Rectal smooth muscle tissue (tissue), 1 donor: Measurements from ENCODE around the gene EFR3B.

Experiments
- H3K27ac ChIP-seq: one replicate; pipeline ENCODE4 v1.7.0; 2013; ENCODE audit warnings: low read depth, low read length, inconsistent platforms
- H3K27me3 ChIP-seq: one replicate; pipeline ENCODE4 v1.7.0; 2013; ENCODE audit warnings: low read length; ENCODE audit not compliant: control insufficient read depth, insufficient read depth
- H3K36me3 ChIP-seq: one replicate; pipeline ENCODE4 v1.7.0; 2013; ENCODE audit warnings: low read length; ENCODE audit not compliant: control insufficient read depth, insufficient read depth
- H3K4me1 ChIP-seq: one replicate; pipeline ENCODE4 v1.7.0; 2013; ENCODE audit warnings: low read length; ENCODE audit not compliant: control insufficient read depth, insufficient read depth
- H3K4me3 ChIP-seq: one replicate; pipeline ENCODE4 v1.7.0; 2013; ENCODE audit warnings: low read length
- H3K9ac ChIP-seq: one replicate; pipeline ENCODE4 v1.7.0; 2013; ENCODE audit warnings: low read length

Gene EFR3B

DNA sequence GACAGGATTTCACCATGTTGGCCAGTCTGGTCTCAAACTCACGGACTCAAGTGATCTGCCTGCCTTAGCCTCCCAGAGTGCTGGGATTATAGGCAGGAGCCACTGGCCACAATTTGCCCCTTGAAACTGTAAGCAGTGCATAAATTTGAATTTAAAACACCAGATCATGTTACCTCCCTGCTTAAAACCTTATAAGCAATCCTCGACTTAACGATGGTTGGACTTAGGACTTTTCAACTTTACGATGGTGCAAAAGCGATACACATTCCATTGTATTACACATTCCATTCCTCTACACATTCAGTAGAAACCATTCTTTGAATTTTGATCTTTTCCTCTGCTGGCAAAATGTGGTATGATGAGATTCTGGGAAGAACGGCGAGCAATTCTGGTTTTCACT, 23.2 kb upstream of the EFR3B start:
- Histone ChIP-seq H3K4me1 (no peaks in the 10 kb centered on the region), H3K4me3 (no peak overlapping the region), H3K36me3 (no peaks in the 10 kb centered on the region), H3K27me3 (peaks cover 2% of the 10 kb centered on the region), H3K9ac (no peak overlapping the region), H3K27ac (no peak overlapping the region)

DNA sequence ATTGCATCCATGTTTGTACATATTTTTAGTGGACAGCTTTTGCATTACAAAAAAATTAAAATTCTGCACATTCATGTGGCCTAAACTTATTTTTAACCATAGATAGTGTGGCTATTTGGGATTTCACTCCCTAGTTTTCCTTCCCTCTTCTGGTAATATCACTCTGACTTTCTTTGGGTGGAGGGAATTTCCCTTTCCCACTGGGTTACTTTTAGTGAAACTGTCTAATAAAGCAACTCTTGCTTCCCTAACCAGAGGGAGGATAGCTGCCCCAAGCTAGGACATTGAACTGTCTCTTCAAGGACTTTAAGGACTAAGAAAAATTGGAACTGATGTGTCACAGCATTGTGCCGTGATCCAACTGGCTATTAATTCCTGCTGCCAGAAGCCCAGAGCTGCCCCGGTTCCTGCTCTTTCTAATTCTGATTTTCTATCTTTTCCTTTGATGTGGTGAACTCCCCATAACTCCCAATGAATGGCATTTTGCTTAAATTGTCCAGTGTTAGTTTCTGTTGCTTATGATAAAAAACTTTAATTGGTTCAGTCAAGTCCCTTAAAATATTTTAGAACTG, 20.0 kb upstream of the EFR3B start:
- Histone ChIP-seq H3K4me1 (no peaks in the 10 kb centered on the region), H3K36me3 (no peaks in the 10 kb centered on the region), H3K27me3 (peaks cover 2% of the 10 kb centered on the region), H3K27ac (no peak overlapping the region), H3K9ac (no peak overlapping the region), H3K4me3 (no peak overlapping the region)

DNA sequence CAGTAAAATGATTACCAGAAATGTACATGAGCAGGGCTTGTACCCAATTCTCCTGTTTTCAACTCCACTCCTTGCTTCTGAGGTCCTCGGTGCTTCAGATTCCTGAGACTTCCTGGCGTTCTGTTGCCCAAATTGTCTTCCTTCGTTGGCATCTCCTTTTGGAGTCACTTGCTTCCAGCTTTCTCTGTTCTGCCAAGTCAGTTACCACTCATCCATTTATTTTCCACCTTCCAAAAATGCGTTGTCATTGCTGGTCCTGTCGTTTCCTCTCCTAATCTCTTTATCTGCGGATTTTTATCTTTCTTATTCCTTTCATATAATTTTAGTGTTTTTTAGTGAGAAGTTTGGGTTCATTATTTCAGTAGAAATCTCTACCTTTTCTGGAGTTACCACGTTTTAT, 18.5 kb upstream of the EFR3B start:
- Histone ChIP-seq H3K27ac (no peak overlapping the region), H3K4me1 (no peaks in the 10 kb centered on the region), H3K27me3 (peaks cover 2% of the 10 kb centered on the region), H3K36me3 (no peaks in the 10 kb centered on the region), H3K9ac (no peak overlapping the region), H3K4me3 (no peak overlapping the region)

DNA sequence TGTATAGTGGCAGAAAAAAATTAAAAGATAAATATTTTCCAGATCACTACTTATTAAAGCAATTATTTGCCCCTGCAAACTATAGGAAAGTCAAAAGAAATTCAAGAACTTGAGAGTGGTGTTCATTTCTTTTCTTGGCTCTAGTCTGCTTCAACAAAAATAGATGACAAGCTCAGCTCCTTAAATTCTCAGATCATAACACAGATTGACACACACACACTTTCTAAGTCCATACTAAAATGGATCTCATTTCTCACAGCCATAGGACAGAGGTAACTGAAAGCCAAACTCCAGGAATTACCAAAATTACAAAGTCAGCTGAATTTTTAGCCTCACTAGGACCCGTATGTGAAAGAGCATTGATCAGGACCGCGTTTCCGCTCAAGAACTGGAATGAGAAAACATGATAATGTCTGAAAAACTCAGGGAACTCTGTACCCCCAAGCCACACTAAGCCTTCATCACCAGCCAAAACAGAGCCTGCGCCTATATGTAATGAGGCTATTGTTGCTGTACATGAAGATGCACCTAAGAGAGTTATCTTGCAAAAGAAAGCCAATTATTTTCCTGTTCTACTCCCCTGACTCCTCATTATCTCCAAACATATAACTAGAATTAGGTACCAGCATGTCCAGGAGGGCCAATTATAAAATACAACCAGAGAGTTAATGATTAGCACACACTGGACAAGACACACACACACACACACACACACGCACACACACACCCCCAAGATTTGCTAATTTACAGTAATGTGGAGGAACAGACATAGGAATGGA, 16.5 kb upstream of the EFR3B start:
- Histone ChIP-seq H3K4me3 (no peak overlapping the region), H3K27me3 (peaks cover 2% of the 10 kb centered on the region), H3K9ac (no peak overlapping the region), H3K4me1 (no peaks in the 10 kb centered on the region), H3K27ac (no peak overlapping the region), H3K36me3 (no peaks in the 10 kb centered on the region)

DNA sequence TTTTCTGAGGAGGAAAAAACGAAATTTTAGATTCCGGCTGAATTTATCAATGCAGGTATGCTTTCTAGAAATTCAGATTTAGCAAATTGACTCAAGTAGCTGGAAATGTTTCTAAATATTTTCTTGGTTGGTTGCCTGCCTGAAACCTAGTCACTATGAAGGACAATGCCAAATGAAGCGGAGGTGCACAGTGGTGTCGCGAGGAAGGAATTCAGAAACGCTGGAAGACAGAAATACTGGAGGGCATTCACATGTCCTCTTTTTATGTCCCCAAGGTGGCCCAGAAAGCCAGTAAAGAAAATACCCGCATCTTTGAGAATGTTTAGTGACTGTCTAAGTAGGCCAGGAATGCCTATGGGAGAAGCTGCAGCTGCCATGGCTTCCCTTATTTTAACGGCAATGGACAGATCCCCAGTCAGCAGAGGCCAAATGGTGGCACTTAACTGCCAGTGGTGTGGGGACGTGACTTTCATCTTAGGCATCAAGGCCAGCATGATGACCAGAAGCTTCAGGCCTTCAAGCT, 15.8 kb upstream of the EFR3B start:
- Histone ChIP-seq H3K9ac (no peak overlapping the region), H3K36me3 (no peaks in the 10 kb centered on the region), H3K4me1 (no peaks in the 10 kb centered on the region), H3K4me3 (no peak overlapping the region), H3K27me3 (peaks cover 2% of the 10 kb centered on the region), H3K27ac (no peak overlapping the region)

DNA sequence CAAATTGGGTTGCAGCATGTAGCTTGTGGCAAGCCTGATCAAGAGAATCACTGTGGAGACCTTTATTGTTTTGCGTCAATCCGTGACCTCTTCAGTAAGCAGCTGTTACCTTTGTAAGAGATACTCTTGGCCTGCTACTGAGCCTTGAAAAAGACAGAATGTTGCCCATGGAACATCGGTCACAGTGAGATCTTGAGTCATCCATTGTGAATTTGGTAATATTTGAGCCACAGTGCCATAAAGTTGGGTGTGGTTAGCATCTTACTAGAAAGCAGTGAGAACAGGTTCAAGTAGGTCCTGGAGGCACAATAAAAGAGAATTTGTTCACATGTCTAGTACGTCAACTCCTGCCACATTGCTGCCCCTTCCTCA, 12.7 kb upstream of the EFR3B start:
- H3K9ac ChIP-seq, result no peak overlapping the region

DNA sequence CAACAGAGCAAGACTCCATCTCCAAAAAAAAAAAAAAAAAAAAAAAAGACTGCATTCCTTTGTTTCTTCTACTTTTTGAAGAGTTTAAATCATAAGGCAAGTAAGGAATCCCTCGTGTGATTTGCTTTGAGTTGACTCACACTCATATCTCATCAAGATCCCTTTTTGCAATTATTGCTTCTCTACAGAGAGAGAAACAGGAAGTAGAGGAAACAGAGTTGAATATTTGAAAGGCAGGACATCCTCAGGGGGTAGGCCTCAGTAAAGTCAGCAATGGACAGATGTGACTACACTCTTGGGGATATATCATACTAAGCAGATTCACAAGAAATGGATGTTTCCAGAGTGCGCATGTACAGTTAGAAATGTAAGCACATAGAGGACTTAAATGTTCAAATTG, 11.2 kb upstream of the EFR3B start:
- H3K36me3 ChIP-seq, result no peaks in the 10 kb centered on the region
- H3K4me3 ChIP-seq, result no peak overlapping the region
- H3K27ac ChIP-seq, result no peak overlapping the region
- no peaks in the 10 kb centered on the region for H3K4me1 ChIP-seq
- no peaks in the 10 kb centered on the region for H3K27me3 ChIP-seq
- H3K9ac ChIP-seq, result no peak overlapping the region

More for the DNA sequence above, 12.7 kb upstream of the EFR3B start:
- no peaks in the 10 kb centered on the region for H3K36me3 ChIP-seq
- no peak overlapping the region for H3K27ac ChIP-seq
- no peaks in the 10 kb centered on the region for H3K27me3 ChIP-seq
- H3K4me1 ChIP-seq, result no peaks in the 10 kb centered on the region
- H3K4me3 ChIP-seq, result no peak overlapping the region

DNA sequence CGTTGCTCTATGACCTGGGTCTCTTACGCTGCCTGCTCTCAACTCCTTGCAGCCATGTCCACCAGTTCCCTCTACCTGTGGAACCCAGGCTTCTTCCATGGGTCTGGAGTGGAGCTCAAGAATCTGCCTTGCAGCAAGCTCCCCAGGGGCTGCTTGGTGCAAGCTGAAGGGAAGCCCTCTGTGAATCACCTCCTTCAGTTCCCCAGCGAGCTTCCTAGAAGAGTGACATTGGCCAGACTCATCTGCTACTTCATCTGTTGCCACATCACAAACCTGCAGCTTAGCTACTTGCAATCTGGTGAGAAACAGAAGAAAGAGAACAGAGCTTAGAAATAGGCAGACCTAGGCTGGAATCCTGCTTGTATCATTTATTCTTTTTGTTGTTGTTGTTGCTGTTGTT, 9.8 kb upstream of the EFR3B start:
- Histone ChIP-seq H3K9ac (no peak overlapping the region), H3K27me3 (no peaks in the 10 kb centered on the region), H3K4me1 (no peaks in the 10 kb centered on the region), H3K4me3 (no peak overlapping the region), H3K36me3 (no peaks in the 10 kb centered on the region), H3K27ac (no peak overlapping the region)

DNA sequence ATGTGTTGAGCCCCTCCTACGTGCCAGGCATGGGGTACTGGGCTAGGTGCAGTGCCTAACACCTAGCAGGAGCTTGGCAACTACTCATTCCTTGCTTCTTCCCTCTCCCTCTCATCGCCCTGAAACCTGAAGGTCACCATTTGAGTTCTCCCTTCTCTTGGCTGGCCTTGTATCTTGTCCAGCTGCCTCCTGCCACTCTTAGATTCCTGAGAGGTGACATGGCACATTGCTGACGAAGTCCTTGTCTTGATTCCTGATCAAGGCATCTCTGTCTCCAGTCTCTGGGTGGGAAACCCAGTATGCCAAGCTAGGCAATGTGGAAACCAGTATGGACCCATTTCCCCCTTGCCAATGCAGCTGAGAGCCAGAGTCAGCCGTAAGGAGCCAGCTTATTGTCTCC, 9.0 kb upstream of the EFR3B start:
- H3K27ac ChIP-seq, result no peak overlapping the region
- no peaks in the 10 kb centered on the region for H3K4me1 ChIP-seq
- H3K9ac ChIP-seq, result no peak overlapping the region
- H3K4me3 ChIP-seq, result no peak overlapping the region
- H3K27me3 ChIP-seq, result no peaks in the 10 kb centered on the region
- H3K36me3 ChIP-seq, result no peaks in the 10 kb centered on the region

DNA sequence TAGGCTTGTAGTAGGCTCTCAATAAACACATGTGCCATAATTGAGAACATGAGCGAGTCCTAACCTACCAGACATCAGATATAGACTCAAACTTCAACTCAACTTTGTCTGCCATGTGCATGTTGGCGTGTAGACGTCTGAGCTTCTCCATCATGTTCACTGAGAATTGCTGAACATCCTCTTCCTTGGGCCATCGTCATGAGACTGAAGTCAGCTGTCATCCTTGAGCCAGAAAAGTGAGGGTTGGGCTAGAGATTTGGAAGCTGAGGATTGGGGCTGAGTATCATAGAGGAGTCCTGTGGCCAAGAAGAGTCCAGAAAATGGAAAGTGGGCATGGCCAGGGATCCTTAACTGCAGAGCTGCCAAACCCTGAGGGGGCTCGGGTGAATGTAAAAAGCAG, 7.8 kb upstream of the EFR3B start:
- no peaks in the 10 kb centered on the region for H3K36me3 ChIP-seq
- no peak overlapping the region for H3K4me3 ChIP-seq
- H3K9ac ChIP-seq, result no peak overlapping the region
- no peaks in the 10 kb centered on the region for H3K27me3 ChIP-seq
- H3K27ac ChIP-seq, result no peak overlapping the region
- no peaks in the 10 kb centered on the region for H3K4me1 ChIP-seq

DNA sequence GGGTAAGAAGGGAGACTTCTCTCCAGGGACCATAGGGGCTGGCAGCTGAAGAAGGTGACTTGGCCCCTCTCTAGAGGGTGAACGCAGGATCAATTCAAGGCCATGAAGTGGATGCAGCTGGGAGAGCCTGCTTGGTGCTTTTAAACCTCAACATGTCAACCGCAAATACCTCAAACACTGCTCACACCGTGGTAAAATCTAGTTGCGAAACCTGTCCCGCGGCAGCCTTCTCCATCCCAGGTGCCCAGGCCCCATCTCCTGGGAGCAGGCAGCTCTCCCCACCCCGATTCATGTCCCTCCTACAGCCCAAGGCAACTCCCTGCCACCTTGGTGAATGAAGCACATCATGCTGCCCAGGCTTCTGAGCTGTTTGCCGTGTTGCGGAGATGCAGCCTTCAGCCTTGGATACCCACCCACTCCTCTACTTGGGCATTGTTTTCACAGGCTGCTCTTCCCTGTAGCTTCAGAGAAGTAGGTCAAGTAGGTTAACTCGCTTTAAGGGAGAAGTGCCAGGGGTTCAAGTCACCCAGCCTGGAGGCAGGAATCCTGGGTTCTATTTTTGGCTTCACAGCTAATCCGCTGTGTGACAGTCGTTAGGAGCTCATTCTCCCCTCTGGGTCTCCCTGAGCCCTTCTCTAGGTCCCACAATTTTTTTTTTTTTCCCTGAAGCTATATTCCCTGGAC, 6.2 kb upstream of the EFR3B start:
- no peak overlapping the region for H3K9ac ChIP-seq
- H3K4me3 ChIP-seq, result no peak overlapping the region
- H3K27me3 ChIP-seq, result no peaks in the 10 kb centered on the region
- H3K36me3 ChIP-seq, result no peaks in the 10 kb centered on the region
- H3K4me1 ChIP-seq, result no peaks in the 10 kb centered on the region
- H3K27ac ChIP-seq, result no peak overlapping the region

DNA sequence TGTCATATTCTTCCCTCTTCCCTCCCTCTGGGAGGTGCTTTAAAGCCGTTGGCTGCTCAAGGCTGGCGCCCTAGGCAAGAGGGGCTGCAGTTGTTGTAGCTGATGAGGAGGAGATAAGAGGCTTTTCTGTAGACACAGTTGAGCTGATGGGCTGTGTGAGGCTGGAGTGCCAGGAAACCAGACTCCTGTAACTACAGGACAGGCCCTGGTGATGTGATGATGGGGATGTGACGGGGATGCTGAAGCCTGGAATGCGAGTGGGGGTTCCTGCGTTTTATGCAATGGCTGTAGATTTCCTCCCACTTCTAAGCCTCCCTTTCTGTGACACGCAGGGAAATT, 5.7 kb upstream of the EFR3B start:
- Histone ChIP-seq H3K9ac (no peak overlapping the region), H3K4me3 (no peak overlapping the region), H3K27me3 (no peaks in the 10 kb centered on the region), H3K27ac (no peak overlapping the region), H3K4me1 (no peaks in the 10 kb centered on the region), H3K36me3 (no peaks in the 10 kb centered on the region)

DNA sequence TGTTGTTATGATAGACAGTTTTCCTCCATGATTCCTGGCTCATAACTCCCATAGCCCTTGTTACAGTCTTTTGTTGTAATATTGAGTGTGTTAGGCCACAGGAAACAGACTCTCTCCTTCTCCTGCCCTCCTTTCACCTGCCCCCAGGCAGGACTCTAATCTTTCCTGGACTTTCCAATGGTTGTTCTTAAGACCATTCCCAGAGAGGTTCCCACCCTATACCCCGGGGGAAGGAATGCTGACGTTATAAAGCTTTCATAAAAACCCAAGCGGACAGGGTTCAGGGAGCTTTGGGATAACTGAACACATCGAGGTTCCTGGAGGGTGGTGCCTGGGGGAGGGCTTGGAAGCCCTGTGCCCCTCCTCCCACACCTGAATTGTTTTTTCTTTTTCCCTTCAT, 2.8 kb upstream of the EFR3B start:
- Histone ChIP-seq H3K27ac (no peak overlapping the region), H3K4me1 (peaks cover 6% of the 10 kb centered on the region), H3K27me3 (peaks cover 3% of the 10 kb centered on the region), H3K9ac (no peak overlapping the region), H3K4me3 (no peak overlapping the region), H3K36me3 (no peaks in the 10 kb centered on the region)
